Sigmoid colon (tissue), 7 donors: Measurements from ENCODE around the gene PAQR7. TPM values are rescaled to one million over a fixed set of nuclear protein-coding genes. Genes with fewer than 3 reads are reported as not detected.

Experiments
- DNase-seq: peaks from one replicate; pipeline ENCODE4 v3.0.0-alpha.2; 2019
- H3K27ac ChIP-seq, 4 donors: fragments of 200-600 bp; sonication (generic); one replicate each; pipeline ENCODE4 v1.5.1; 2016 to 2019; ENCODE audit warnings: mild to moderate bottlenecking in 1 of 4
- H3K27me3 ChIP-seq, 3 donors: fragments of 200-600 bp; sonication (generic); one replicate each; pipeline ENCODE4 v1.5.1; 2019; ENCODE audit warnings: mild to moderate bottlenecking in 1 of 3
- H3K36me3 ChIP-seq, 4 donors: fragments of 200-600 bp; sonication (generic); one replicate each; pipeline ENCODE4 v1.5.1; 2016 to 2019
- H3K4me1 ChIP-seq, 4 donors: fragments of 200-600 bp; sonication (generic); one replicate each; pipeline ENCODE4 v1.5.1; 2017 to 2019
- H3K4me3 ChIP-seq, 4 donors: fragments of 200-600 bp; sonication (generic); one replicate each; pipeline ENCODE4 v1.5.1; 2017 to 2019; ENCODE audit warnings: mild to moderate bottlenecking in 2 of 4, moderate library complexity in 1 of 4
- H3K9me3 ChIP-seq, 4 donors: fragments of 200-600 bp in 3 of 4; sonication (generic) in 3 of 4; one replicate each; pipeline versions ENCODE4 v1.5.1 to v1.6.1; 2013 to 2019
- CTCF ChIP-seq, 4 experiments: fragments of 450-650 bp in 3 of 4; fragments of 200-600 bp in 1 of 4; IDR thresholded peaks; one replicate each; pipeline ENCODE4 v1.5.1; 2016 to 2019; ENCODE audit warnings: antibody characterized with exemption in 4 of 4, mild to moderate bottlenecking in 3 of 4, moderate library complexity in 2 of 4
- EP300 ChIP-seq, 4 donors: sonication (generic); formaldehyde crosslinking; IDR thresholded peaks; one replicate each; pipeline ENCODE4 v1.6.1; 2017; ENCODE audit warnings: antibody characterized with exemption in 4 of 4
- POLR2A ChIP-seq, 2 donors: fragments of 450-650 bp; IDR thresholded peaks; one replicate each; pipeline ENCODE4 v1.6.1; 2016; ENCODE audit warnings: antibody characterized with exemption in 2 of 2, mild to moderate bottlenecking in 2 of 2, moderate library complexity in 2 of 2
- POLR2AphosphoS5 ChIP-seq, 4 donors: sonication (generic); formaldehyde crosslinking; IDR thresholded peaks; one replicate each; pipeline ENCODE4 v1.6.1; 2017; ENCODE audit warnings: antibody characterized with exemption in 4 of 4
- WGBS, 2 donors: extraction: QIAGEN DNeasy Blood & Tissue Kit; methylation state at CpG; one replicate each; pipeline ENCODE4 v1.1.7; 2013; 5-methylcytosine and 5-hydroxymethylcytosine counted together
- intact Hi-C: fragments of 100-400 bp; cut with DNase I; formaldehyde crosslinking; loops from one replicate; pipeline ENCODE4 v1.15.1; 2023
- polyA plus RNA-seq, 3 donors: library from polyadenylated mRNA; stranded (reverse); fragments of 200-250 nt; gene quantifications; one replicate each; pipeline ENCODE4 v1.2.3, GENCODE V29; 2013
- total RNA-seq, 4 donors: library from RNA; depleted of rRNA; stranded (reverse); fragments of >200 nt; gene quantifications; one replicate each; pipeline ENCODE4 v1.1.0, GENCODE V29; 2016
- donor health status: healthy with polysubstance abuse.
- donor health status: Bipolar disorder and iron deficiency.
- donor health status: healthy.

The PAQR7 gene
- total and polyA plus RNA-seq, 7 donors = 0.92 to 9.4 (median 4.3) TPM

- peaks cover 0 to 22% (median 15%) of the 10 kb centered on the region in 4 donors for H3K4me1 ChIP-seq
- intact Hi-C loops = no loop called here
- H3K9me3 ChIP-seq = no peaks in the 10 kb centered on the region
- TF ChIP-seq POLR2A (IDR thresholded peaks at IDR 0.05) (no peak), CTCF (IDR thresholded peaks at IDR 0.05) (no peak)
- no peaks in the 10 kb centered on the region for H3K36me3 ChIP-seq
- 68 to 89% methylated on average over 5 of the region's 5 CpGs for WGBS, 2 donors
- no peak overlapping the region for H3K27ac ChIP-seq
- H3K27me3 ChIP-seq = no peaks in the 10 kb centered on the region
- no peak overlapping the region for H3K4me3 ChIP-seq
- DNase-seq = no peak
These were observed 3.2 kb upstream of the PAQR7 start for GRCh38 chr1:25878690-25879089.

DNA sequence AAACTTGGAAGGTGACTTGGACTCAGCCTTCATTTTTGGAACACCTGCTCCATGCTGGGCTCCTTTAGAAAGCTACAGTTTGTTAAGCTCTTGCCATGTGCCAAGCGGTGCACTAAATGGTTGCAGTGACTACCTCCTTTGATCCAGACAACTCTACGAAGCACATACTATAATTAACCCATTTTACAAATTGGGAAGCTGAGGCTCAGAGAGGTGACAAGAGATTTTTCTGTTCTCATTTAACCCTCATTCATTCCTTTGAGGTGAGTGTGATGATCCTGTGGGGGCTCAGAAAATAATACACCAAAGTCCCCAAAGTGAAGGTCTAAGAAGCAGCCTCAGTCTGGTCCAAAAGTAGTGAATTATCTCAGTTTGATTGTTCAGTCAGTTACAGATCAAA, 1.6 kb upstream of the PAQR7 start:
- no peak for TF ChIP-seq POLR2A (IDR thresholded peaks at IDR 0.05)
- Histone ChIP-seq H3K9me3 (no peaks in the 10 kb centered on the region), H3K36me3 (no peaks in the 10 kb centered on the region), H3K4me1 (peaks cover 0 to 33% (median 21%) of the 10 kb centered on the region in 4 donors), H3K27ac (no peak overlapping the region), H3K4me3 (no peak overlapping the region), H3K27me3 (no peaks in the 10 kb centered on the region)
- 87 to 89% methylated on average over 2 of the region's 2 CpGs for WGBS, 2 donors
- intact Hi-C loops = no loop called here
- DNase-seq = no peak

- H3K9me3 ChIP-seq = no peaks in the 10 kb centered on the region
- WGBS, 2 donors = 82 to 85% methylated on average over 2 of the region's 2 CpGs
- peaks cover 0 to 37% (median 25%) of the 10 kb centered on the region in 4 donors for H3K4me1 ChIP-seq
- H3K27ac ChIP-seq = peak overlapping the region; percentile 83 to 86 (median 86)
- no peaks in the 10 kb centered on the region for H3K36me3 ChIP-seq
- no peak overlapping the region for H3K4me3 ChIP-seq
- DNase-seq = no peak
- no peaks in the 10 kb centered on the region for H3K27me3 ChIP-seq
- intact Hi-C loops = loop anchor here (1.0 kb wide), 1 partner anchor 57 kb away; the partner anchor contains the start of gene MTFR1L
- TF ChIP-seq CTCF (IDR thresholded peaks at IDR 0.05) = no peak
These were observed 1.2 kb upstream of the PAQR7 start for GRCh38 chr1:25876693-25877077.

- 31 to 34% methylated on average over 32 of the region's 32 CpGs for WGBS, 2 donors
These were observed 566 bp upstream of the PAQR7 start for GRCh38 chr1:25875856-25876692.

More at GRCh38 chr1:25875856-25876692, 566 bp upstream of the PAQR7 start:
- Histone ChIP-seq H3K4me3 (peak overlapping the region; percentile 68 to 83 (median 73)), H3K27ac (peak overlapping the region; percentile 83 to 86 (median 86)), H3K9me3 (no peaks in the 10 kb centered on the region), H3K4me1 (peaks cover 0 to 43% (median 29%) of the 10 kb centered on the region in 4 donors), H3K36me3 (no peaks in the 10 kb centered on the region), H3K27me3 (no peaks in the 10 kb centered on the region)
- intact Hi-C loops = loop anchor here (1.0 kb wide), 2 partner anchors 57 to 122 kb away; partner anchors contain the start of genes MTFR1L and PAFAH2
- TF ChIP-seq CTCF (IDR thresholded peaks at IDR 0.05) (no peak), POLR2AphosphoS5 (IDR thresholded peaks at IDR 0.05) (no peak), POLR2A (IDR thresholded peaks at IDR 0.05) (no peak), EP300 (IDR thresholded peaks at IDR 0.05) (no peak)
- DNase-seq = no peak
